Duodenal mucosa (tissue), 2 donors: ENCODE measurements around the gene LSAMP.

ENCODE experiments used
- H3K27ac ChIP-seq: one replicate; pipeline ENCODE4 v1.7.0; 2013; ENCODE audit warnings: low read depth, low read length
- H3K27me3 ChIP-seq, 2 donors: one replicate each; pipeline ENCODE4 v1.7.0; 2013; ENCODE audit warnings: low read length in 2 of 2, control low read depth in 1 of 2; ENCODE audit not compliant: insufficient read depth in 2 of 2, control insufficient read depth in 1 of 2
- H3K36me3 ChIP-seq, 2 donors: one replicate each; pipeline ENCODE4 v1.7.0; 2013; ENCODE audit warnings: low read length in 2 of 2, control low read depth in 1 of 2; ENCODE audit not compliant: insufficient read depth in 2 of 2, control insufficient read depth in 1 of 2
- H3K4me1 ChIP-seq, 2 donors: one replicate each; pipeline ENCODE4 v1.7.0; 2013; ENCODE audit warnings: low read length in 2 of 2, control low read depth in 1 of 2; ENCODE audit not compliant: insufficient read depth in 2 of 2, control insufficient read depth in 1 of 2
- H3K4me3 ChIP-seq, 2 donors: one replicate each; pipeline ENCODE4 v1.7.0; 2013; ENCODE audit warnings: low read length in 2 of 2, low read depth in 1 of 2
- H3K9ac ChIP-seq, 2 donors: one replicate each; pipeline ENCODE4 v1.7.0; 2013; ENCODE audit warnings: low read length in 2 of 2, low read depth in 1 of 2
- H3K9me3 ChIP-seq, 2 donors: one replicate each; pipeline ENCODE4 v1.7.0; 2013; ENCODE audit warnings: low read length in 2 of 2, control low read depth in 1 of 2; ENCODE audit not compliant: control insufficient read depth in 1 of 2

Gene LSAMP

GRCh38 chr3:115975353-115975752 is 469.9 kb downstream of the LSAMP start:
- H3K9me3 ChIP-seq: no peaks in the 10 kb centered on the region
- no peaks in the 10 kb centered on the region for H3K27me3 ChIP-seq
- H3K9ac ChIP-seq: no peak overlapping the region
- H3K27ac ChIP-seq: no peak overlapping the region
- no peak overlapping the region for H3K4me3 ChIP-seq
- H3K4me1 ChIP-seq: no peaks in the 10 kb centered on the region
- no peaks in the 10 kb centered on the region for H3K36me3 ChIP-seq

- Histone ChIP-seq H3K27me3 (no peaks in the 10 kb centered on the region), H3K9me3 (no peaks in the 10 kb centered on the region), H3K36me3 (no peaks in the 10 kb centered on the region), H3K9ac (no peak overlapping the region), H3K27ac (no peak overlapping the region), H3K4me3 (no peak overlapping the region), H3K4me1 (no peaks in the 10 kb centered on the region)
These were observed 470.3 kb downstream of the LSAMP start for GRCh38 chr3:115974940-115975339.

- Histone ChIP-seq H3K27ac (no peak overlapping the region), H3K4me1 (no peaks in the 10 kb centered on the region), H3K9me3 (no peaks in the 10 kb centered on the region)
These were observed 476.4 kb downstream of the LSAMP start for GRCh38 chr3:115968871-115969270.

GRCh38 chr3:115961380-115961779 is 483.9 kb downstream of the LSAMP start:
- Histone ChIP-seq H3K4me1 (no peaks in the 10 kb centered on the region), H3K36me3 (no peaks in the 10 kb centered on the region), H3K27me3 (no peaks in the 10 kb centered on the region), H3K9ac (no peak overlapping the region), H3K27ac (no peak overlapping the region), H3K4me3 (no peak overlapping the region), H3K9me3 (no peaks in the 10 kb centered on the region)

More at GRCh38 chr3:115968871-115969270, 476.4 kb downstream of the LSAMP start:
- no peak overlapping the region for H3K4me3 ChIP-seq
- H3K36me3 ChIP-seq: no peaks in the 10 kb centered on the region
- no peak overlapping the region for H3K9ac ChIP-seq
- H3K27me3 ChIP-seq: no peaks in the 10 kb centered on the region

GRCh38 chr3:115960799-115961198 is 484.5 kb downstream of the LSAMP start:
- Histone ChIP-seq H3K36me3 (no peaks in the 10 kb centered on the region), H3K27me3 (no peaks in the 10 kb centered on the region), H3K9me3 (no peaks in the 10 kb centered on the region), H3K4me1 (no peaks in the 10 kb centered on the region), H3K4me3 (no peak overlapping the region), H3K9ac (no peak overlapping the region), H3K27ac (no peak overlapping the region)

- no peak overlapping the region for H3K4me3 ChIP-seq
- no peaks in the 10 kb centered on the region for H3K9me3 ChIP-seq
- no peaks in the 10 kb centered on the region for H3K4me1 ChIP-seq
- no peak overlapping the region for H3K9ac ChIP-seq
- H3K27me3 ChIP-seq: no peaks in the 10 kb centered on the region
- no peak overlapping the region for H3K27ac ChIP-seq
- H3K36me3 ChIP-seq: no peaks in the 10 kb centered on the region
These were observed 486.8 kb downstream of the LSAMP start for GRCh38 chr3:115958526-115958925.

- no peaks in the 10 kb centered on the region for H3K9me3 ChIP-seq
- no peaks in the 10 kb centered on the region for H3K27me3 ChIP-seq
- H3K36me3 ChIP-seq: no peaks in the 10 kb centered on the region
- no peaks in the 10 kb centered on the region for H3K4me1 ChIP-seq
- H3K4me3 ChIP-seq: no peak overlapping the region
- no peak overlapping the region for H3K27ac ChIP-seq
- H3K9ac ChIP-seq: no peak overlapping the region
These were observed 498.0 kb downstream of the LSAMP start for GRCh38 chr3:115947325-115947724.

GRCh38 chr3:115943579-115943978 is 501.7 kb downstream of the LSAMP start:
- no peaks in the 10 kb centered on the region for H3K4me1 ChIP-seq
- H3K9me3 ChIP-seq: no peaks in the 10 kb centered on the region
- H3K27ac ChIP-seq: no peak overlapping the region
- H3K27me3 ChIP-seq: no peaks in the 10 kb centered on the region
- no peak overlapping the region for H3K4me3 ChIP-seq
- no peaks in the 10 kb centered on the region for H3K36me3 ChIP-seq
- H3K9ac ChIP-seq: no peak overlapping the region

- H3K4me1 ChIP-seq: no peaks in the 10 kb centered on the region
- H3K9ac ChIP-seq: no peak overlapping the region
- no peaks in the 10 kb centered on the region for H3K36me3 ChIP-seq
- H3K27me3 ChIP-seq: no peaks in the 10 kb centered on the region
- no peak overlapping the region for H3K4me3 ChIP-seq
- H3K9me3 ChIP-seq: no peaks in the 10 kb centered on the region
- H3K27ac ChIP-seq: no peak overlapping the region
These were observed 508.2 kb downstream of the LSAMP start for GRCh38 chr3:115937054-115937453.

GRCh38 chr3:115932807-115933206 is 512.5 kb downstream of the LSAMP start:
- H3K9me3 ChIP-seq: no peaks in the 10 kb centered on the region

GRCh38 chr3:115931581-115931980 is 513.7 kb downstream of the LSAMP start:
- Histone ChIP-seq H3K9me3 (no peaks in the 10 kb centered on the region), H3K4me1 (no peaks in the 10 kb centered on the region), H3K27me3 (no peaks in the 10 kb centered on the region), H3K36me3 (no peaks in the 10 kb centered on the region), H3K27ac (no peak overlapping the region), H3K4me3 (no peak overlapping the region), H3K9ac (no peak overlapping the region)

More at GRCh38 chr3:115932807-115933206, 512.5 kb downstream of the LSAMP start:
- H3K27me3 ChIP-seq: no peaks in the 10 kb centered on the region
- H3K9ac ChIP-seq: no peak overlapping the region
- H3K36me3 ChIP-seq: no peaks in the 10 kb centered on the region
- H3K4me3 ChIP-seq: no peak overlapping the region
- H3K4me1 ChIP-seq: no peaks in the 10 kb centered on the region
- no peak overlapping the region for H3K27ac ChIP-seq
